ENCODE measurements around the gene NR4A2.

The NR4A2 gene

GRCh38 chr2:156332534-156333273 lies at the start of gene NR4A2:
NR4A2 (minus strand) TSS chr2:156332721; CDS start chr2:156330186, 2,535 bp downstream.
- DNase-seq (ENCODE audit: low read depth in 2 of 2), result peak; percentile 85 to 89

- DNase-seq (ENCODE audit: low read depth in 2 of 2), result no peak
These were observed 47.7 kb upstream of the NR4A2 start for GRCh38 chr2:156380117-156380645.

- DNase-seq (ENCODE audit: low read depth in 2 of 2), result no peak
These were observed 47.2 kb upstream of the NR4A2 start for GRCh38 chr2:156379714-156380113.

GRCh38 chr2:156379071-156379470 lies 46.5 kb upstream of the NR4A2 start:
- no peak for DNase-seq (ENCODE audit: low read depth in 2 of 2)

- no peak for DNase-seq (ENCODE audit: low read depth in 2 of 2)
These were observed 34.2 kb upstream of the NR4A2 start for GRCh38 chr2:156366753-156367152.

GRCh38 chr2:156363141-156363540 lies 30.6 kb upstream of the NR4A2 start:
- no peak for DNase-seq (ENCODE audit: low read depth in 2 of 2)

- DNase-seq (ENCODE audit: low read depth in 2 of 2), result no peak
These were observed 23.7 kb upstream of the NR4A2 start for GRCh38 chr2:156356014-156356754.

- DNase-seq (ENCODE audit: low read depth in 2 of 2), result no peak
These were observed 20.4 kb upstream of the NR4A2 start for GRCh38 chr2:156352911-156353310.

GRCh38 chr2:156350374-156351142 lies 18.0 kb upstream of the NR4A2 start:
- no peak for DNase-seq (ENCODE audit: low read depth in 2 of 2)

GRCh38 chr2:156349605-156350004 lies 17.1 kb upstream of the NR4A2 start:
- DNase-seq (ENCODE audit: low read depth in 2 of 2), result no peak

- DNase-seq (ENCODE audit: low read depth in 2 of 2), result no peak
These were observed 16.6 kb upstream of the NR4A2 start for GRCh38 chr2:156349161-156349560.

GRCh38 chr2:156347431-156347830 lies 14.9 kb upstream of the NR4A2 start:
- no peak for DNase-seq (ENCODE audit: low read depth in 2 of 2)

- no peak for DNase-seq (ENCODE audit: low read depth in 2 of 2)
These were observed 14.2 kb upstream of the NR4A2 start for GRCh38 chr2:156346731-156347130.

GRCh38 chr2:156345582-156345981 lies 13.1 kb upstream of the NR4A2 start:
- DNase-seq (ENCODE audit: low read depth in 2 of 2), result no peak

GRCh38 chr2:156343940-156344301 lies 11.4 kb upstream of the NR4A2 start:
- DNase-seq (ENCODE audit: low read depth in 2 of 2), result no peak

GRCh38 chr2:156343096-156343939 lies 10.8 kb upstream of the NR4A2 start:
- DNase-seq (ENCODE audit: low read depth in 2 of 2), result no peak

GRCh38 chr2:156342254-156343095 lies 10.0 kb upstream of the NR4A2 start:
- peak; percentile 79 to 87 for DNase-seq (ENCODE audit: low read depth in 2 of 2)

GRCh38 chr2:156341452-156342253 lies 9.1 kb upstream of the NR4A2 start:
- peak; percentile 87 to 90 for DNase-seq (ENCODE audit: low read depth in 2 of 2)

GRCh38 chr2:156340804-156341451 lies 8.4 kb upstream of the NR4A2 start:
- no peak for DNase-seq (ENCODE audit: low read depth in 2 of 2)
